ENCODE measurements around the gene KRTAP4-4. TPM values are rescaled to one million over a fixed set of nuclear protein-coding genes. Genes with fewer than 3 reads are reported as not detected.

Gene KRTAP4-4
- not detected in 2 replicates for total RNA-seq

DNA sequence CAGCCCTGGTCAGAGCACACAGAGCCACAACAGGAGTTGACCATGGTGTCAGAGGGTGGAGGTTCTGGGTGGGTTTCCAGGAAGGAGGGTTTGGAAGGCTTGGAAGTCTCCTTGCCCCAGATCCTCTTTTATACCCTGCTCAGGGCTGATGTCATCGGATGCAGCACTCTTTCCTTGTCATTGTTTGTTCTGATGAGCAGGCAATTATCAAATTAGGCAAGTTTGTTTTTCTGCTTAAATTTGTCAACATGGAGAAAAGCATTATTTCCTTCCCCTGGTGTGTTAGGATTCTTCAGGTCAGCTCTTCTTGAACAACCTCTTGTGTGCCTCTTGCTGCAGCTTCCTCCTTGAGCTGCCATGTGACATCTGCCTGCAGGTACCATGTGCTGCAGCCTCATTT, at the start of gene KRTAP4-4:
TSS of gene KRTAP4-4 (minus strand) at position 101 of the 400 bp plus-strand sequence. CDS start at position 44, 57 bp downstream.

DNA sequence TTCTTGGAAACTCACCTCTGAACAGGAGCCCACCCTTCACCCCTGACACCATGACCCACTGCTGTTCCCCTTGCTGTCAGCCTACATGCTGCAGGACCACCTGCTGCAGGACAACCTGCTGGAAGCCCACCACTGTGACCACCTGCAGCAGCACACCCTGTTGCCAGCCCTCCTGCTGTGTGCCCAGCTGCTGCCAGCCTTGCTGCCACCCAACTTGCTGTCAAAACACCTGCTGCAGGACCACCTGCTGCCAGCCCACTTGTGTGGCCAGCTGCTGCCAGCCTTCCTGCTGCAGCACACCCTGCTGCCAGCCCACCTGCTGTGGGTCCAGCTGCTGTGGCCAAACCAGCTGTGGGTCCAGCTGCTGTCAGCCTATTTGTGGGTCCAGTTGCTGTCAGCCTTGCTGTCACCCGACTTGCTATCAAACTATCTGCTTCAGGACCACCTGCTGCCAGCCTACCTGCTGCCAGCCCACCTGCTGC, 29.3 kb upstream of the KRTAP4-4 start, which contains the start of gene KRTAP9-1:
TSS of gene KRTAP9-1 (plus strand) at position 51 of the 482 bp plus-strand sequence. CDS start at position 51, 0 bp downstream.

DNA sequence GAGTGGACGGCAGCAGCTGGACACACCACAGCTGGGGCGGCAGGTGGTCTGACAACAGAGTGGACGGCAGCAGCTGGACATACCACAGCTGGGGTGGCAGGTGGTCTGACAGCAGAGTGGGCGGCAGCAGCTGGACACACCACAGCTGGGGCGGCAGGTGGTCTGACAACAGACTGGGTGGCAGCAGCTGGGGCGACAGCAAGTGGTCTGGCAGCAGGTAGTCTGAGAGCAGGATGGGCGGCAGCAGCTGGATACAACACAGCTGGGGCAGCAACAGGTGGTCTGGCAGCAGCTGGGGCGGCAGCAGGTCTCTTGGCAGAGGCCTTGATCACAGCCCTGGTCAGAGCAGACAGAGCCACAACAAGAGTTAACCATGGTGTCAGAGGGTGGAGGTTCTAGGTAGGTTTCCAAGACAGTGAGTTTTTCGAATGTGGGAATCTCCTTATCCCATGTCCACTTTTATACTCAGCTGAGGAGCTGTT, 24.0 kb upstream of the KRTAP4-4 start, which contains the start of gene KRTAP4-1:
TSS of gene KRTAP4-1 (minus strand) at position 432 of the 482 bp plus-strand sequence. CDS start at position 375, 57 bp downstream.

DNA sequence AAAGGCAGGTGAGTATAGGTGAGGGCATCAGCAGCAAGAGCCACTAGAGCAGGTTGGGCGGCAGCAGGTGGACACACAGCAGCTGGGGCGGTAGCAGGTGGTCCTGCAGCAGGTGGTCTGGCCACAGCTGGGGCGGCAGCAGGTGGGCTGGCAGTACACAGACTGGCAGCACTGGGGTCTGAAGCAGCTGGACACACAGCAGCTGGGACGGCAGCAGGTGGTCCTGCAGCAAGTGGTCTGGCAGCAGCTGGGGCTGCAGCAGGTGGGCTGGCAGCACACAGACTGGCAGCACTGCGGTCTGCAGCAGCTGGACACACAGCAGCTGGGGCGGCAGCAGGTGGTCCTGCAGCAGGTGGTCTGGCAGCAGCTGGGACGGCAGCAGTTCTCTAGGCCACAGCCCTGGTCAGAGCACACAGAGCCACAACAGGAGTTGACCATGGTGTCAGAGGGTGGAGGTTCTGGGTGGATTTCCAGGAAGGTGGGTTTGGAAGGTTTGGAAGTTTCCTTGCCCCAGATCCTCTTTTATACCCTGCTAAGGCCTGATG, 17.3 kb upstream of the KRTAP4-4 start, which contains the start of gene KRTAP4-2:
TSS of gene KRTAP4-2 (minus strand) at position 495 of the 545 bp plus-strand sequence. CDS start at position 438, 57 bp downstream.

DNA sequence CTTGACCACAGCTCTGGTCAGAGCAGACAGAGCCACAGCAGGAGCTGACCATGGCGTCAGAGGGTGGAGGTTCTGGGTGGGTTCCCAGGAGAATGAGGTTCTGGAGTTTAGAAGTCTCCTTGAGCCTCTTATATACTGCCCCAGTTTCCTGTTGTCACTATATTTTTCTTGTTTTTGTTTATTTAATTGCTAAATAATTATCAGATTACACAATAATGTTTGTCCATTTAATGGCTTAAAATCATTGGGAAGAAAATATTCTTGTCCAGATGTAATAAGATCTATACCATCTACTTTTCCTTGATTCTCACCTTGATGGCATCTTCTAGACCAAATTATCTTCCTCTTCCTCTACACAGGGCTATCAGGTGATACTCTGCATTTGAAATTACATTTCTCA, 7.6 kb upstream of the KRTAP4-4 start, which contains the start of gene KRTAP4-3:
TSS of gene KRTAP4-3 (minus strand) at position 101 of the 400 bp plus-strand sequence. CDS start at position 52, 49 bp downstream.

DNA sequence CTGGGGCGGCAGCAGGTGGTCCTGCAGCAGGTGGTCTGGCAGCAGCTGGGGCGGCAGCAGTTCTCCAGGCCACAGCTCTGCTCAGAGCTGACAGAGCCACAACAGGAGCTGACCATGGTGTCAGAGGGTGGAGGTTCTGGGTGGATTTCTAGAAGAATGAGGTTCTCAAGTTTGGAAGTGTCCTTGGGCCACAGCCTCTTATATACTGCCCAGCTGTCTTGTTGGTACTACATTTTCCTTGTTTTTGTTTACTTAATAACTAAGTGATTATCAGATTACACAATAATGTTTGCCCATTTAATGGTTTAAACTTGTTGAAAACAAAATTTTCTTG, 10.9 kb downstream of the KRTAP4-4 start, which contains the start of gene KRTAP4-5:
TSS of gene KRTAP4-5 (minus strand) at position 174 of the 334 bp plus-strand sequence. CDS start at position 116, 58 bp downstream.

DNA sequence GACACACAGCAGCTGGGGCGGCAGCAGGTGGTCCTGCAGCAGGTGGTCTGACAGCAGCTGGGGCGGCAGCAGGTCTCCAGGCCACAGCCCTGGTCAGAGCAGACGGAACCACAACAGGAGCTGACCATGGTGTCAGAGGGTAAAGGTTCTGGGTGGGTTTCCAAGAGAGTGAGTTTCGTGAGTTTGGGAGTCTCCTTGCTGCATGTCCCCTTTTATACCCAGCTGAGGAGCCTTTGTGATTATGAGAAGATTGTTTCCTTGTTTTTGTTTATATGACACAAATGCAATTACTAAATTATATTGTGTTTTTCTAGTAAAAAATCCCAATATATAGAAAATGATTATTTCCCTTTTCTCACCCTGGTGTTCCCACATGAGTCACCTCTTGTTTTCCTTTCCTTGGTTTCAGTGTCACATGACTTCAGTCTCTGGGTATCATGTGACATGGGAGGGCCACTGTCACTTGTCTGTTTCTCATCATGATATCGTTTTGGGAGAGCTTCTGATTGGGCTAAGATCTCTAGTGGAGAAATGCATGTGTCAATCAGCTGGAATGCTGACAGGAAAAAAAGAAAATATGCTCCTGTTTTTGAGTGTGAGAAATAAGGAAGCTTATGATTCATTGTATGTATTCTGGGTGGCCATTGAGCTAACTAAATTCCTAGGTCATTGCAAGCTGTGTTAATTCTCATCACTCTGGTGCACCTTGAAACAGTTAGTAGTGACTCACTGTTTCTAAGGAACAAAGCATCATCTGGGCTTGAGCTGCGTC, 20.0 kb downstream of the KRTAP4-4 start, which contains the start of gene KRTAP4-6:
TSS of gene KRTAP4-6 (minus strand) at position 185 of the 772 bp plus-strand sequence. CDS start at position 128, 57 bp downstream.

DNA sequence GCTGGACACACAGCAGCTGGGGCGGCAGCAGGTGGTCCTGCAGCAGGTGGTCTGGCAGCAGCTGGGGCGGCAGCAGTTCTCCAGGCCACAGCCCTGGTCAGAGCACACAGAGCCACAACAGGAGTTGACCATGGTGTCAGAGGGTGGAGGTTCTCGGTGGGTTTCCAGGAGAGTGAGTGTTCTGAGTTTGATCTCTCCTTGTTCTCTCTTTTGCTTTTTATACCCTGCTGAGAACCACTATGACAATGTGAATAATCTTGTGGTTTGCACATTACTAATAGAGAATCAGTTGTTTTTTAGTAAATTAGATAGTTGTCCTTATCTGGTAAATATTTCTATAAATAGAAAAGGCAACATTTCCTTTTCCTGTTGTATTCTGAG, 36.6 kb downstream of the KRTAP4-4 start, which contains the start of gene KRTAP4-12:
TSS of gene KRTAP4-12 (minus strand) at position 192 of the 381 bp plus-strand sequence. CDS start at position 132, 60 bp downstream.

DNA sequence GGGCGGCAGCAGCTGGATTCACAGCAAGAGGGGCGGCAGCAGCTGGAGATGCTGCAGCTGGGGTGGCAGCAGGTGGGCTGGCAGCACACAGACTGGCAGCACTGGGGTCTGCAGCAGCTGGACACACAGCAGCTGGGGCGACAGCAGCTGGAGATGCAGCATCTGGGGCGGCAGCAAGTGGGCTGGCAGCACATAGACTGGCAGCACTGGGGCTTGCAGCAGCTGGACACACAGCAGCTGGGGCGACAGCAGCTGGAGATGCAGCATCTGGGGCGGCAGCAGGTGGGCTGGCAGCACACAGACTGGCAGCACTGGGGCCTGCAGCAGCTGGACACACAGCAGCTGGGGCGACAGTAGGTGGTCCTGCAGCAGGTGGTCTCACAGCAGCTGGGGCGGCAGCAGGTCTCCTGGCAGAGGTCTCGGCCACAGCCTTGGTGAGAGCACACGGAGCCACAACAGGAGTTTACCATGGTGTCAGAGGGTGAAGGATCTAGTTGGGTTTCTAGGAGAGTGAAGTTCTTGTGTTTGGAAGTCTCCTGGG, 42.6 kb downstream of the KRTAP4-4 start, which contains the start of gene KRTAP4-11:
TSS of gene KRTAP4-11 (minus strand) at position 528 of the 541 bp plus-strand sequence. CDS start at position 470, 58 bp downstream.

Small RNA genes within 50 kb of the gene (small RNA-seq; reads per million reads assigned to genes)
- gene KRTAP4-17P = not detected

Other genes with a start within 250 kb of the KRTAP4-4 start
- gene KRT23, start 223.1 kb downstream of the KRTAP4-4 start, total RNA-seq = not detected in 2 replicates
- not detected in 2 replicates for gene KRT39, start 193.8 kb downstream of the KRTAP4-4 start, total RNA-seq
- gene KRT40, start 176.4 kb downstream of the KRTAP4-4 start, total RNA-seq = not detected in 2 replicates
- gene KRTAP3-3, start 166.6 kb downstream of the KRTAP4-4 start, total RNA-seq = not detected in 2 replicates
- gene KRTAP3-2, start 160.8 kb downstream of the KRTAP4-4 start, total RNA-seq = not detected in 2 replicates
- not detected in 2 replicates for gene KRTAP3-1, start 151.6 kb downstream of the KRTAP4-4 start, total RNA-seq
- gene KRTAP1-5, start 133.5 kb downstream of the KRTAP4-4 start, total RNA-seq = 1.1 and 1.6 TPM in 2 replicates
- gene KRTAP1-4, start 130.6 kb downstream of the KRTAP4-4 start, total RNA-seq = not detected in 2 replicates
- not detected in 2 replicates for gene KRTAP1-3, start 125.9 kb downstream of the KRTAP4-4 start, total RNA-seq
- gene KRTAP1-1, start 119.3 kb downstream of the KRTAP4-4 start, total RNA-seq = not detected in 2 replicates
- gene KRTAP2-1, start 113.4 kb downstream of the KRTAP4-4 start, total RNA-seq = not detected in 2 replicates
- not detected in 2 replicates for gene KRTAP2-2, start 105.5 kb downstream of the KRTAP4-4 start, total RNA-seq
- gene KRTAP2-3, start 100.6 kb downstream of the KRTAP4-4 start, total RNA-seq = not detected in 2 replicates
- not detected in 2 replicates for gene KRTAP2-4, start 94.9 kb downstream of the KRTAP4-4 start, total RNA-seq
- gene KRTAP4-7, start 76.6 kb downstream of the KRTAP4-4 start, total RNA-seq = not detected in 2 replicates
- not detected in 2 replicates for gene KRTAP4-8, start 62.6 kb downstream of the KRTAP4-4 start, total RNA-seq
- not detected in 2 replicates for gene KRTAP4-16, start 58.5 kb downstream of the KRTAP4-4 start, total RNA-seq
- not detected in 2 replicates for gene KRTAP4-9, start 55.4 kb downstream of the KRTAP4-4 start, total RNA-seq
- gene KRTAP4-11, start 42.4 kb downstream of the KRTAP4-4 start, total RNA-seq = not detected in 2 replicates
- not detected in 2 replicates for gene KRTAP4-12, start 36.6 kb downstream of the KRTAP4-4 start, total RNA-seq
- not detected in 2 replicates for gene KRTAP4-6, start 20.2 kb downstream of the KRTAP4-4 start, total RNA-seq
- not detected in 2 replicates for gene KRTAP4-5, start 10.9 kb downstream of the KRTAP4-4 start, total RNA-seq
- not detected in 2 replicates for gene KRTAP4-3, start 7.5 kb upstream of the KRTAP4-4 start, total RNA-seq
- gene KRTAP4-2, start 17.5 kb upstream of the KRTAP4-4 start, total RNA-seq = not detected in 2 replicates
- not detected in 2 replicates for gene KRTAP4-1, start 24.2 kb upstream of the KRTAP4-4 start, total RNA-seq
- not detected in 2 replicates for gene KRTAP9-1, start 29.1 kb upstream of the KRTAP4-4 start, total RNA-seq
- not detected in 2 replicates for gene KRTAP9-2, start 65.9 kb upstream of the KRTAP4-4 start, total RNA-seq
- gene KRTAP9-3, start 71.7 kb upstream of the KRTAP4-4 start, total RNA-seq = not detected in 2 replicates
- gene KRTAP9-8, start 77.3 kb upstream of the KRTAP4-4 start, total RNA-seq = not detected in 2 replicates
- not detected in 2 replicates for gene KRTAP9-4, start 88.9 kb upstream of the KRTAP4-4 start, total RNA-seq
- not detected in 2 replicates for gene KRTAP9-9, start 94.6 kb upstream of the KRTAP4-4 start, total RNA-seq
- not detected in 2 replicates for gene KRTAP9-6, start 104.6 kb upstream of the KRTAP4-4 start, total RNA-seq
- gene KRTAP9-7, start 115.0 kb upstream of the KRTAP4-4 start, total RNA-seq = not detected in 2 replicates
- not detected in 2 replicates for gene KRTAP29-1, start 142.1 kb upstream of the KRTAP4-4 start, total RNA-seq
- gene KRTAP16-1, start 148.6 kb upstream of the KRTAP4-4 start, total RNA-seq = not detected in 2 replicates
- not detected in 2 replicates for gene KRTAP17-1, start 155.0 kb upstream of the KRTAP4-4 start, total RNA-seq
- not detected in 2 replicates for gene KRT33A, start 190.1 kb upstream of the KRTAP4-4 start, total RNA-seq
- not detected in 2 replicates for gene KRT33B, start 209.1 kb upstream of the KRTAP4-4 start, total RNA-seq
- gene KRT34, start 221.6 kb upstream of the KRTAP4-4 start, total RNA-seq = 0.37 and 0.59 TPM in 2 replicates
- not detected in 2 replicates for gene KRT31, start 236.9 kb upstream of the KRTAP4-4 start, total RNA-seq